HG03354 (cell line): ENCODE measurements around the gene TRIM10.
"Not testable (repeated sequence)": the region's sequence is repeated elsewhere in the genome, so short reads cannot be mapped to it uniquely, and the experiment has no call there.

Experiments used
- ATAC-seq: cut with Tn5 transposase; IDR thresholded peaks from one replicate; pipeline ENCODE4 v1.9.1; 2021; ENCODE audit warnings: mild to moderate bottlenecking; ENCODE audit not compliant: unreplicated experiment, poor library complexity, severe bottlenecking

TRIM10 gene

DNA sequence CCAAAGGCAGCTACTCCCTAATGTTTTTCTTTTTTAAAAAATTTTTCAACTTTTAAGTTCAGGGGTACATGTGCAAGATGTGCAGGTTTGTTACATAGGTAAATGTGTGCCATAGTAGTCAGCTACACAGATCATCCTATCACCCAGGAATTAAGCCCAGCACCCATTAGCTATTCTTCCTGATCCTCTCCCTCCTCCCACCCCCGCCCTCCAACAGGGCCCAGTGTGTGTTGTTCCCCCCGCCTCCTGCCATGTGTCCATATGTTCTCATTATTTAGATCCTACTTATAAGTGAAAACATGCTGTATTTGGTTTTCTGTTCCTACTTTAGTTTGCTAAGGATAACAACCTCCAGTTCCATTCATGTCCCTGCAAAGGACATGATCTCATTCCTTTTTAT, 14.8 kb upstream of the TRIM10 start:
- no peak for ATAC-seq

DNA sequence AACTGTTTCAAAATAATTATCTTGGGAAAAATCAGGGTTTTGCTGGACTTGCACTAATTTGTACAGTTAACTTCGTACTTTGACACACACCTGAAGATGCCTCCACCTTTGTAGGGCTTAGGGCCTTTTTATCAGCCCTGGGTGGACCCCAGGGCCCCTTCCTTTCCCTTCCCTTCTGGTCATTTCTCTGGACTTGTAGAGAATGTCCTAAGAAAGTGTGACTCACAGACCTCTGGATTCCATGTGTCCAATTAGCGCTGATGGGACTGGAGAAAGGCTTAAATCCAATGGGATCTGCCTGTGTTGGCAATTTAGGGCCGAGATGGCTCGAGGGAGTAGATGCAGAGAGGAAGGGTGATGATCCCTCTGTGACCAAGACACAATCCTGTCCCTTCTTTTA, 11.7 kb upstream of the TRIM10 start:
- no peak for ATAC-seq

DNA sequence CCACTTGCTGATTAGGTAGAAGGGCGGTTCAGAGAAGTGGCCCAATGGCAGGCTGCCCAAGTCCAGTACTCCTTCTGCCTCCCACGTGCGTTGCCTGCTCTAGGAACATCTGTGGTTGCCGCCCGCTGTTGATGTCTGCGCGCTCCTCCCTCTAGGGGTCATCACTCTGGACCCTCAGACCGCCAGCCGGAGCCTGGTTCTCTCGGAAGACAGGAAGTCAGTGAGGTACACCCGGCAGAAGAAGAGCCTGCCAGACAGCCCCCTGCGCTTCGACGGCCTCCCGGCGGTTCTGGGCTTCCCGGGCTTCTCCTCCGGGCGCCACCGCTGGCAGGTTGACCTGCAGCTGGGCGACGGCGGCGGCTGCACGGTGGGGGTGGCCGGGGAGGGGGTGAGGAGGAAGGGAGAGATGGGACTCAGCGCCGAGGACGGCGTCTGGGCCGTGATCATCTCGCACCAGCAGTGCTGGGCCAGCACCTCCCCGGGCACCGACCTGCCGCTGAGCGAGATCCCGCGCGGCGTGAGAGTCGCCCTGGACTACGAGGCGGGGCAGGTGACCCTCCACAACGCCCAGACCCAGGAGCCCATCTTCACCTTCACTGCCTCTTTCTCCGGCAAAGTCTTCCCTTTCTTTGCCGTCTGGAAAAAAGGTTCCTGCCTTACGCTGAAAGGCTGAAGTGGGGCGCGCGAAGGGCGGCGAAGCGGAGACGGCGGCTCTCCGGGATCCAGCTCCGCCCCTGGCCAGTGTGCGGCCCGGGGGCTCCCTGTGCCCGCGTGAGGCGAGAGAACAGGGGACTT, 10.9 kb upstream of the TRIM10 start:
- no peak for ATAC-seq

DNA sequence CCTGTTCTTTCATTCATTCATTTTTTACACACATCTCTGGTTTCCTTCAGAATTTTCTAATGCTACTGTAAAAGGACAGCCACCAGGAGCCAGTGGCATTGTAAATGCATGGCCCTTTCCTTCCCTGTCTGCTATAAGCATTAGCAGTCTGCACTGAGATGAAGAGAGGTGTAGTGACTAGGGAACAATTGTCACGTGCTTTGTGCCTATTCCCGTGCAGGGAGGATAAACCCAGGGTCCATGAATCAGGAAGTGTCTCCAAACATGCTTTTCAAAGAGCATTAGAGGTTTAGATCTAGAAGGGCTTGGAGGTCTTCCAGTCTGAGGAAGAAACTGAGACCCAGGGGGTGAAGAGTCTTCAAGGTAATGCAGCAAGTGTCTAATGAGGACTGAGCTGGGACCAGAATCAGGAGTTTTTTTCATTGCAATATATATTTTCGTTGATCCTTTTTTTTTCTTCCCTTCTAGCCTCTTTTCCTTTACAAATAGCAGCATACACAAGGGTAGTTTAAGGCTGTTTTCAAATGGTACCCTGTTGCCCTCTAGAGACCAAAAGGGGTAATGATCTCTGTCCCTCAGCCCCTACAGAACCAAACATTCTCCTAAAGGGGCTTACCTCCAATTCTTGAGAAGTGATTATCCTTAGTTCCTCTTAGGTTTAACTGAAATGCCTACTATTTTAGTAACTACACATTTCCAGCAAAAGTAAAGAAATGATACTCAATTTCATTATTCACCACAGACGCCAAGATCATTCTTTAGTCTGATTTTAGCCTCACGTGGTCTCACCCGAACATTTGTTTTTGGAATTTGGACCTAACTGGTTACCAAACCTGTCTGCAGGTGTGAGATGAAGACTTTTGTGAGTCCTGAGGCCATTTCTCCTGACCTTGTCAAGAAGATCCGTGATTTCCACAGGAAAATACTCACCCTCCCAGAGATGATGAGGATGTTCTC, 8.9 kb upstream of the TRIM10 start:
- ATAC-seq = peak; percentile 59

DNA sequence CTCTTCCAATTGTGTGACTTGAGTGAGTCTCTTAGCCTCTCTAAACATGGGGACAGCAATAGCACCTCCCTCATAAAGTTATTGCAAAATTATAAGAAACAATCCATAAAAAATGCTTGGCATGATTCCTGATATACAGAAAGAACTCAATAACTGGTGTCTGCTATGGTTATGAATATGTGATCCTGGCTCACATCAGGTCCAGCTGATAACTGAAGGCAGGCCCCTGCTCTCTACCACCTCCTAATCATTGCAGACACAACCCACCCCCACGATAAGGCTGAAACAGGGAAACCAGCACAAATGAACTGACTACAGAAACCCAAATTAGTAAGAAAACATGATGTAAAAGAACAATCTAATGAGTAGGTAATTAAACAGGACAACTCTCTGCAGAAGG, 7.7 kb upstream of the TRIM10 start:
- no peak for ATAC-seq

DNA sequence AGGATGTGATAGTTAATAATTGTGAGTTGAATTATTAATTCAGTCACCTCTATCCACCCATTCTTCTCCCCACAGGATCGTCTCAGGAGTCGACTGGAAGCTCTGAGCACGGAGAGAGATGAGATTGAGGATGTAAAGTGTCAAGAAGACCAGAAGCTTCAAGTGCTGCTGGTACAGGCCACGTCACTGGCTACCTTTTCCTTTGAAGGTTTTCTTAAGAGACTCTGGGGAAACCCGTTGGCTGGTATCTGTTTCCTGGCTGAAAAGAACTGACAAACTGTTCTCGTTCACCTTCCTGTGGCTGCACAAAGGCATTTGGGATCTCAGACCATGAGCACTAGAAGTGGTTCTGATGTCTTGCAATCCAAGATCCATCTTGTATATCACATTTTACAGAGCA, 6.1 kb upstream of the TRIM10 start:
- ATAC-seq = no peak

DNA sequence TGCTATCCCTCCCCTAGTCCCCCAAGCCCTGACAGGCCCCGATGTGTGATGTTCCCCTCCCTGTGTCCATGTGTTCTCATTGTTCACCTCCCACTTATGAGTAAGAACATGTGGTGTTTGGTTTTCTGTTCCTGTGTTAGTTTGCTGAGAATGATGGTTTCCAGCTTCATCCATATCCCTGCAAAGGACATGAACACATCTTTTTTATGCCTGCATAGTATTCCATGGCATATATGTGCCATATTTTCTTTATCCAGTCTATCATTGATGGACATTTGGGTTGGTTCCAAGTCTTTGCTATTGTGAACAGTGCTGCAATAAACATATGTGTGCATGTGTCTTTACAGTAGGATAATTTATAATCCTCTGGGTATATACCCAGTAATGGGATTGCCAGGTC, 4.2 kb upstream of the TRIM10 start:
- not testable (repeated sequence) for ATAC-seq

DNA sequence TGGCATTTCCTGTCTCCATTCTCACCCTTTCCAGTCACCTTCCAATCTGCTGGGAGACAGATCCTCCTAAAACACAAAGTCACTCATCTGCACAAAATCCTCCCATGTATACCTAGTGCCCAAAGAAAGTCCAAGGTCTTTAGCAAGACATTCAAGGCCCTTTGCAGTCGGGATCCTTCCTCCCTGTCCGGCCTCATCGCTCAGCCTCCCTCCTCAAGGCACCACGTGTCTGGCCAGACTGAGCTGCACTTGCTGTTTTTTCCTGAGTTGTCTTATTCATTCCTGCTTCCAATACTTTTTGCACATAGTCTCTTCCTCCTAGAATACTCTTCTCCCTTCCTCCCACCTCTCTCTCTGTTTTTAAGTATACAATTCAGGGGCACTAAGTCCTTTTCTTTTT, 3.7 kb upstream of the TRIM10 start:
- no peak for ATAC-seq

DNA sequence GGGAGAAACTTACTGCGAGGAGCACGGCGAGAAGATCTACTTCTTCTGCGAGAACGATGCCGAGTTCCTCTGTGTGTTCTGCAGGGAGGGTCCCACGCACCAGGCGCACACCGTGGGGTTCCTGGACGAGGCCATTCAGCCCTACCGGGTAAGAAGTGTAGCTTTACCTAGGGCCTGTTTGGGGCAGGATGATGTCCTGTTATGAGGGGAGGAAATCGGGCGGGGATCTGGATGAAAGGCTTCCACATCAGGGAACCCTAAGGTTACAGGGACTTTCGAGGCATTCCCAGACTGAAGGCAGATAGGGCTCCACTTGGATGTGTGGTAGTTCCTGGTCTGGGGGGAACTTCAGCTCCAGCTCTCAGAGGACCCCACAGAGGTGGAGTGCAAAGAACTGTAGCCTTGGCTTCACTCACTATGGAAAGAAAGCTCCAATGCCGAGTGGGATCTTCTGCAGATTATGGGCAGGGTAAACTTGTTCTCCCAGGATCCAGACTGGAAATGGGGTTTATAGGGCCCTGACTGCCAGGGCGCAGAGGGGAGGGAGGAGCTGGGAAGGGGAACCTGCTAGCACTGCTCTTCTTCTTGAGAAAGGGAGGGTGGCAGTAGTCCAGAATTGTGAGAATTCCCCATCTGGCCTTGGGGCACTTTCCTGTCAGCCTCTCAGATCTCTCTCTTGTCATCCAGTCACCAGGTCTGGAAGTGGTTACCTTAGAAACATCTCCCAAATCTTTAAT, 3.1 kb upstream of the TRIM10 start:
- no peak for ATAC-seq

DNA sequence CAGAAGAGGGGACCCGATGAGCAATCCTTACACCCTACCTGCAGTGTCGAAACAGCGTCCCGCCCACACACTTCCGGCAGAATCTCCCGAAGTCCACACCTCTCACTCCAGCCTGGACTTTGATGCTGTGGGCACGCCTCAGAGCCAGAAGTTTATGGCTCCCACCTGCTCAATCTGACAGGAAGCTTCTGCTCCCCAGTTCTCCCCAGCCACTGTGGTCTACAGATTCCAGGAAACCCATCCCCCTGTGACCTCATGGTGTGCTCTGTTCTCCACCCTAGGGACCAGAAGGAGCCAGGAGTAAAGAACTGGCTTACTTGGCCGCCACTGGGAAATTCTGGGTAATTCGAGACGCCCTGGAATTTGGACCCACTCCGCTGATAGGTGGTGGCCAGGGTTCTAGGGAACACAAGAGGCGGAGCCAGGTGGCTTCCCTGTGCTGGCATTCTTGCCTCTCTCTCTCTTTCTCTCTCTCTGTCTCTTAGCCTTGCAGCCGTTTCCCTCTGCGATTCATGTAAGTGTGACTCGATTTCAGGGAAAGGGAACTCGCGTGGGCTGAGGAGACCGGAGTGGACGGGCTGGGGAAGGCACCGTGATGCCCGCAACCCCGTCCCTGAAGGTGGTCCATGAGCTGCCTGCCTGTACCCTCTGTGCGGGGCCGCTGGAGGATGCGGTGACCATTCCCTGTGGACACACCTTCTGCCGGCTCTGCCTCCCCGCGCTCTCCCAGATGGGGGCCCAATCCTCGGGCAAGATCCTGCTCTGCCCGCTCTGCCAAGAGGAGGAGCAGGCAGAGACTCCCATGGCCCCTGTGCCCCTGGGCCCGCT, 2.3 kb upstream of the TRIM10 start, which contains the start of gene TRIM15:
TSS of gene TRIM15 (plus strand) at position 457 of the 828 bp plus-strand sequence. CDS start at position 596, 139 bp downstream.
- no peak for ATAC-seq

DNA sequence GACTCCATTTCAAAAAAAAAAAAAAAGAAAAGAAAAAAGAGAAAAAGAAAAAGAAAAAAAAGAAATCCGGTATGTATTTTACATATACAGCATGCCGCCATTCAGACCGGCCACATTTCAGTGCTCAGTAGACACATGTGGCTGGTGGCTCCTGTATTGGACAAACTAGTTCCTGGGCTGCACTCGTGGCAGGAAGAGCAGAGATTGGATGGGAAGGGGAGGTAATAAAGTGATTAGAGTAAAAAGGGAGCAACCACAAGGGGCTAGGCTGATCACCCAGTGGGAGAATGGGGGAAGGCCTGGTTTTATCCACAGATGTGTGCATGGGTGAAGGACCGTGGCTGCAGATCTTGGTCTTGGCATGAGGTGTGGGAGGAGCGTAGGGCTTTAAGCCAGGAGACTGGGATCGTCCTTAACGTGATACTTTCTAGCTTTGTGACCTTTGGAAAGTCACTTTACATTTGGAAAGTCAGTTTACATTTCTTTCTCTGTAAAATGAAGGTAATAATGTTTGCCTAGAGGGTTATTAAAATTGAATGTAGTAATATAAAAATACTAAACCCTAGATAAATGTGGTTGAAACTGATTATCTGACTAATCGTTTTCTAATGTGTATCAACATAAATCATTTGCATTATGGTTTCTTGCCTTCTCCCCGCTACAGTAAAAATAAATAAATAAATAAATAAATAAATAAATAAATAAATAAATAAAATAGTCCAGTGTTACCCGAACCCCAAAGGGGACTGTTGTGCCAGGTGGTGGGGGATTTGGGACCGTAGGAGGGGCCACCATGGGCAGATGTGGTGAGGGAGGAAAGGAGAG, 1.5 kb upstream of the TRIM10 start:
- ATAC-seq = no peak

DNA sequence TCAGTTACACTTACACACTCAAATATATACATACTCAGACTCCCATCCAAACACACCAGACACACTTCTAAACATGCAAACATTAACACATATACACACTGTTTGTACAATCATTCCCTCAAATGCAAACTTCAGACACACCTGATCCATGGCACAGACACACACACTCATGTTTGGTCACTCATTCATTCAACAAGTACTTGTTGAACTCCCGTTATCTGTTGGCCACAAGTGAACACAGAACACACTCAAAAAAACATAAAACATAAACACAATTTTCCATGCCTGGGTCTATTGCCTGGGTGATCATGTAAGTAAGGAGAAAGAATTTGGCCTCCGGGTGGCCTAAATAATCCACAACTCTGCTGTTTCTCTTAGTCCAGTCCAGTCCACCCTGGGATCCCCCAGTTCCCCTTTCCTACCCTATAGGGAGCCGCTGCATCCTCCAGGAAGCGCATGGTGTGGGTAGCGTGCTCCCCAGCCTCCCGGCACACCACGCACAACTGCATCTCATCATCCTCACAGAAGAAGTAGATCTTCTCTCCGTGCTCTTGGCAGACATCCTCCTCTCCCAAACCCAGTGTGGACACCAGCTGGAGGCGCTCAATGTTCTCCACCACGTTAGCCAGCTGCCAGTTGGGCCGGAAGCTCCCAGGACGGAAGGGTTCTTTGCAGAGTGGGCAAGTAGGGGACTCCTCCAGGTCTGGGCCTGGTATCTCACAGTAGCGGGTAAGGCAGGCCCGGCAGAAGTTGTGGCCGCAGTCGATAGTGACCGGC, 815 bp downstream of the TRIM10 start:
- no peak for ATAC-seq

DNA sequence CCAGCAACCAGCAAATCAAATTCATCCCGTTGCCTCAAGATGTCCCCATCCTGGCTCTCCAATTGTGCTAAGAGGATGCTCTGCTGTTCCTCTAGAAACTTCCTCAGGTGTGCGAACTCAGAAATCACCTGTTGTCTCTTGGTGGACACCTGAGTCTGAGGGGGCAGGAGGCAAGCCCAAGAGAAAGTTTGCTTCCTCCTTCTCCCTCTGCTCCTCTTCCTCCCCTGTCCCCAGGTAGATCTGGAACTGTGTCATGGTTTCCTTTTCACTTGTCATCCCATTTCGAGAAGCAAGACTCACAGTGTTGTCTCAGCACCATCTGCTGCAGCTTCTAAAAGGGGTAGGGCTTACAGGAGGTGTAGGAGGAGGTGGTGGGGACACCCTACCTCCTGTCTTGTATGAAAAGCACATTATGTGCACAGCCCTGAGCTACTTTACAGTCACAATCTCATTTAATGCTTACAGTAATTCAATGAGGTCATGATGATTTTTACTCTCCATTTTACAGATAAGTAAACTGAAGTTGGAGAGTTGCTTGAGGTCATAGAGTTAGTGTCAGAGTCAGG, 2.5 kb downstream of the TRIM10 start:
- ATAC-seq = no peak

DNA sequence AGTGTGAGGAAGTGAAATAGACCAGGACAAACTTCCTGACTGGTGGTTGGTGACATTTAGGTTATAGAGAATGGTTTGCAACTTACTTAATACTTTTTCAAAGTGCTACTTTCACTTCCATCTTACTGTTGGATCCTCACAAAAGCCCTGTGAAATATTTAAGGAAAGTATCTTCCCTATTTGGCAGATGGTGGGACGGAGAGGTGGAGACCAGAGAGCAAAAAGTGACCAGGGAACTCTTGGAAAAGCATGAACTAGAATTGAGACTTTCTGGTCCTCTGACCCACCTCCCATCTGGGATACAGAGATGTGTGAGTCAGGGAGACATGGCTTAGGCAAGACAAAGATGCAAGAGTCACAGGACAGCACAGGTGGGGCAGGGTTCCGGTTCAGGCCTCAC, 3.0 kb downstream of the TRIM10 start:
- ATAC-seq = no peak

DNA sequence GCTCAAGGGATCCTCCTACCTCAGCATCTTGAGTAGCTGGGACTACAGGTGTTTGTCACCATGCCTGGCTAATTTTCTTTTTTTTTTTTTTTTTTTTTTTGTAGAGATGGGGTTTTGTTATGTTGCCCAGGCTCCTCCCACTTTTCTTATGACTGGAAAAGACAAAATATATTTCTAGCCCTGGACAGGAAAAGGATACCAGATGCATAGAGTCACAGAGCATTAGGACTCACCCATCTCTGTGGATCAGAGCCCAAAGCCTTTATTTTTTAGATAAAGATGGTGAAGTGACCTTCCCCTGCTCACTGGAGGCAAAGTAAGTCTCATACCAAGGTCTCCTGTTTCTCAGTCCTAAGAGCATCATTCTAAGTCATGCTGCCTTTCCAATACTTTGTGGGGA, 3.4 kb downstream of the TRIM10 start:
- no peak for ATAC-seq

DNA sequence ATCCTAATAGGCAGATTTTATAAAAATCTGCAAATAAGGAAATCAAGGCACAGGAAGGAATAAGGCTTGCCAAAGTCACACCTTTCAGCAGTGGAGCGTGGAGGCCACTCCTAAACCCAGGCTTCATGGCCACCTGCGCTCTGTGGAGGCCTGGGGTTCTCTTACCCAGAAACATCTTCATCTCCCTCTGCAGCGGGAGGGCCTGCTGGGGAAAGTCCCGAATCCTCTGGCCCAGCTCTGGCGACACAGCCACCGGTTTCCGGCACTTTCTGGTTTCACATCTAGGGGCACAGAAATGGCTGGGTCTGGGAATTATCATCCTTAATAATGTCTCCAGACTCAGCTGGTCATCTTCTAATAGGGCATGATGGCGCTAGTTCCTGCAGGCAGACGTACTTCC, 4.2 kb downstream of the TRIM10 start:
- ATAC-seq = no peak

DNA sequence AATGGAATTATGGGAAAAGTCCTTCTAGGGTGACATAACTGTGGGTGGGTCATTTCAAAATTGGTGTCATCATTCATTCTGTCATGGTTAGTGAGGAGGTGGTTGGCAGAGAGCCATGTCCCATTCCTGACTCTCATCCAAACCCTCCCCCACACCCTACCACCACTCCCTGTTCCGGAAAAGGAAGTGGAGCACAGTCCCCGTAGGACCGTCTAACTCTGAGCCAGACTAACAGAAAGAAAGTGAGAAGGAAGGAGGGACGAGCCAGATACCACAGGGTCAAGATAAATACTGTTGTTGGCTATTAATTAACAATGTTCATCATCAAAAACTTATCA, 4.8 kb downstream of the TRIM10 start:
- ATAC-seq = no peak
